Prostate gland (tissue), 2 donors: ENCODE measurements around the gene MAMLD1.

Experiments used
- CTCF ChIP-seq, 4 experiments: fragments of 200-600 bp in 2 of 4; fragments of 450-650 bp in 2 of 4; sonication (generic) in 2 of 4; IDR thresholded peaks; 1 replicate in 3 of 4; 2 replicates in 1 of 4; pipeline ENCODE4 v1.5.1; 2016 to 2019; ENCODE audit warnings: antibody characterized with exemption in 4 of 4, mild to moderate bottlenecking in 2 of 4, moderate library complexity in 2 of 4
- POLR2A ChIP-seq: fragments of 450-650 bp; IDR thresholded peaks from one replicate; pipeline ENCODE4 v1.6.1; 2016; ENCODE audit warnings: antibody characterized with exemption, mild to moderate bottlenecking
- POLR2AphosphoS5 ChIP-seq: sonication (generic); formaldehyde crosslinking; IDR thresholded peaks from one replicate; pipeline ENCODE4 v1.6.1; 2017; ENCODE audit warnings: antibody characterized with exemption

GRCh38 chrX:150454508-150455214 lies 91.5 kb downstream of the MAMLD1 start:
- TF ChIP-seq CTCF (IDR thresholded peaks at IDR 0.05) (no peak), POLR2A (no peak), POLR2AphosphoS5 (no peak)
